ENCODE results near the gene CABP4.

DNA sequence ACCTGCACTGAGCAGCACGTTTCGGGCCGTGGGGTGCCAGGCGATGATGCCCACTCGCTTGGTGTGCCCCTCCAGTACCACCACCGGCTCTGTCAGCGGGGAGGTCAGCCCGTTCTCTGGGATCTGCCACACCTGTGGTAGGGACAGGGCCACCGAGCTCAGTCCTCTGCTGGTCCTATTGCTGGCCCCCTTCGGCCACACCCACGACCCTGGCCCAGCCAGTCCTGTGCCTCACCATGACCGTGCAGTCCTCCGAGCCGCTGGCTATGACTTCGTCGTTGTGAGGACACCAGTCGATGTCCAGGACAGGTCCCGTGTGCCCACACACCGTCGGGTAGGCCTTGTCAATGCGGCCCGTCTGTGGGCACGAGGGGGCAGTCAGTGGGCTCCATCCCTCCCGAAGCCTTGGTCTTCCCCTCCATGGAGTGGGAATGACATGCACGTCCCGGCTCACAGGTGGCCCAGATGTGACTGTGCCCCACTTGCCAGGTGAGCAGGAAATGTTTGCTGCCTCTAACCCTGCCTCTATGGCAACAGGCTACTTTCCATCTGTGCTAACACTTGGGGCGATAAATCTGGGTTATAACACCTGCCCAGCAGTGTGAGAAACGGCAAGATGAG is 13.3 kb upstream of the CABP4 start:
- TF ChIP-seq MXD4 (CRISPR knock-in tag; IDR thresholded peaks at IDR 0.05; ENCODE audit: borderline replicate concordance) (no peak), CTCF (IDR thresholded peaks at IDR 0.05) (no peak), ZNF219 (CRISPR knock-in tag; IDR thresholded peaks at IDR 0.05; ENCODE audit: borderline replicate concordance) (no peak), ETV6 (CRISPR knock-in tag; IDR thresholded peaks at IDR 0.05) (no peak), RELA (CRISPR knock-in tag; IDR thresholded peaks at IDR 0.05; ENCODE audit: borderline replicate concordance) (no peak), NR3C1 (CRISPR knock-in tag; conservative IDR thresholded peaks at IDR 0.05; ENCODE audit: low read depth) (no peak), FOXP4 (CRISPR knock-in tag; IDR thresholded peaks at IDR 0.05) (no peak), ZNF671 (CRISPR knock-in tag; IDR thresholded peaks at IDR 0.05) (no peak), NR1H2 (CRISPR knock-in tag; IDR thresholded peaks at IDR 0.05) (no peak), ZNF263 (CRISPR knock-in tag; IDR thresholded peaks at IDR 0.05; ENCODE audit: low read depth) (no peak)
- TF ChIP-seq, protein P1, sequence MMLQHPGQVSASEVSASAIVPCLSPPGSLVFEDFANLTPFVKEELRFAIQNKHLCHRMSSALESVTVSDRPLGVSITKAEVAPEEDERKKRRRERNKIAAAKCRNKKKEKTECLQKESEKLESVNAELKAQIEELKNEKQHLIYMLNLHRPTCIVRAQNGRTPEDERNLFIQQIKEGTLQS (CRISPR knock-in tag; conservative IDR thresholded peaks at IDR 0.05): no peak
- TF ChIP-seq, protein P2, sequence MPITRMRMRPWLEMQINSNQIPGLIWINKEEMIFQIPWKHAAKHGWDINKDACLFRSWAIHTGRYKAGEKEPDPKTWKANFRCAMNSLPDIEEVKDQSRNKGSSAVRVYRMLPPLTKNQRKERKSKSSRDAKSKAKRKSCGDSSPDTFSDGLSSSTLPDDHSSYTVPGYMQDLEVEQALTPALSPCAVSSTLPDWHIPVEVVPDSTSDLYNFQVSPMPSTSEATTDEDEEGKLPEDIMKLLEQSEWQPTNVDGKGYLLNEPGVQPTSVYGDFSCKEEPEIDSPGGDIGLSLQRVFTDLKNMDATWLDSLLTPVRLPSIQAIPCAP (CRISPR knock-in tag; IDR thresholded peaks at IDR 0.05): no peak
